HG03095 (cell line): ENCODE measurements around the gene STOX1.
"Not testable (repeated sequence)": the region's sequence is repeated elsewhere in the genome, so short reads cannot be mapped to it uniquely, and the experiment has no call there.

Experiments used
- ATAC-seq: cut with Tn5 transposase; IDR thresholded peaks from one replicate; pipeline ENCODE4 v1.9.1; 2021; ENCODE audit warnings: moderate library complexity; ENCODE audit not compliant: unreplicated experiment

Gene STOX1

DNA sequence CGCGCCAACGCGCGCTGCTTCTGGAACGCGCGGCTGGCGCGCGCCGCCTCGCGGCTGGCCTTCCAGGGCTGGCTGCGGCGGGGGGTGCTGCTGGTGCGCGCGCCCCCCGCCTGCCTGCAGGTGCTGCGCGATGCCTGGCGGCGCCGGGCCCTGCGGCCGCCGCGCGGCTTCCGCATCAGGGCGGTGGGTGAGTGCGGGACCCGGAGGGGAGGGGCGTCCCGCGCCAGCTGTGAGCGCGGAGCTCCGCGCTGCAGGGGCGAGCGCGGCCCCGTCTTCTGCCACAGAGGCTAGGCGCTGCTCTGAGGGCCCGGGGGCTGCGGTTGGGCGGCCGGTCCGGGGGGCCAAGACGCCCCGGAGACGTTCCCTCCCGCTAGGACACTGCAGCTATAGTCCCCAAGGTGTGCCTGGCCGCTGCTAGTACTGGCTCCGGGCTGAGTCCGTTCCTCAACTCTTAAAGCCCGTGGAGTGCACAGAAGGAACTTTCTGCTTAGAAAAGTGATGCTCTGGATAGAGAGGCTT lies 811 bp downstream of the STOX1 start:
- peak; percentile 38 for ATAC-seq

DNA sequence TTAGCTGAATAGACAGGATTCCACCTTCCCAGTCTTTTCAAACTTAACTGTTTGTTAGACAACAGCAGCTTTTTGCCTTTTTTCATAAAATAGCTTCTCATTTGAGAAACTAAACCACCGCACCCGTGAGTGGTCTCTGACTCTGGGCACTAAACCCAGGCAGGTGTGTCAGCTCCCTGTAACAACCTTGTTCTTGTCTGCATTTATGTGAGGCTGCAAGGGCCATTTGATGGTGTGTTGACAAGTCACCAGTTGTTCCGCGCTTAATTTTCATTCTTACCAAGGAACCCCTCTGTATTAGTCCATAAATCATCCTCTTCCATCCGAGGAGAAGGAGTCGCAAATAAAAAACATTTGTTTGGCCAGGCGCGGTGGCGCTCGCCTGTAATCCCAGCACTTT lies 1.5 kb downstream of the STOX1 start:
- ATAC-seq = no peak

DNA sequence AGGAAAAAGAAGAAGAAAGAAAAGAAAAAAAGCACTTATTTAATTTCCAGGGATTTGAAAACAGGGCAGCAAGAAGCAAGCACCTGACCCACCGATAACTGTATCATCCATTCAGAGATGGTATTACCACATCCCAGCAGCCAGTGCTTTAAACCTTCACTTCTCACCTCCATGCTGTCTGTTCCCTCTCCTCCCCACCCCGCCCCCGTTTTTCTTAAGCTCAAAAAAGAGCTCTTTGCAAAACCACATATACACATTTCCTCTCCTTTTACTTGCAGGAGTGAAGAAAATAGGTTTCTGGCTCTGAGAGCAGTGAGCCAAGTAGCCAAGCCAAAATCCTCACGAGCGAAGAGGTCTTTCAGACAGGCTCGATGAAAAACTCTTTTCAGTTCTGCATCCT lies 2.2 kb downstream of the STOX1 start:
- ATAC-seq = no peak

DNA sequence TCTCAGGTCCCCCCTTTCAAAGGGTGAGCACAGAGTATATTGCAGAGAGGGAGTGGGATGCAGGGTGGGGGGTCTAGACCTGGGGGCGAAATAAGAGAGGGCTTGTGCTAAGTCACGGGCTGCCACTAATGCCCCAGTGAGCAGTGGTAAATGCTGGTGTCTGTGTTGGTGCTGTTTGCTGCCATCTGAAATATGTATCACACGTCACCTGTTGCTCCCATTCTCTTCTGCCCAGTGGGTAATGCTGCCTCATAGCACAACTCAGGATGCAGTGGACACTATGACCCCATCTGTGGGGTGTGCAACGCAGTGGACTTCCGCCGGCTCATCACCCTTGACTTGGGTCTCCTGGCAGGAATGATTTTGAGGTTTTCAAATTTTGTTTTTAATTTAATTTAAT lies 2.6 kb downstream of the STOX1 start:
- no peak for ATAC-seq

DNA sequence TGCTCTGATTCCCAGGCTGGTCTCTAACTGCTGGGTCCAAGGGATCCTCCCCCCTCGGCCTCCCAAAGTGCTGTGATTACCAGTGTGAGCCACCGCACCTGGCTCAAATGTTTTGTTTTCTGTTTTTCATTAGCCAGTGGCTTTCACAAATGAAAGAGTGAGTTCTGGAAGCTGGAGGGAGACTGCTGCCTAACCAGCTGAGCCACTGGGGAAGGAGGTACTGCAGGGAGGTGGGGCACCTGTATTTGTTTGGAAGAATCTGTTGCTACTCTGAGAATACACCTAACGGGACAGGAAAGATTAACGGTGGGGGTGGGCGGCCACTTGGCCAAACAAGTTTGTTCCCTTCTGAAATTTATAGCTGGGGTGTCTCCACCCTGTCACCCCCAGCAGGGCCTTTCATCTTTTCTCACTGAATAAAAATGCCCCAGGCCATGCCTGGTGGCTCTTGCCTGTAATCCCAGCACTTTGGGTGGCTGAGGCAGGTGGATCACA lies 4.7 kb downstream of the STOX1 start:
- ATAC-seq = no peak

DNA sequence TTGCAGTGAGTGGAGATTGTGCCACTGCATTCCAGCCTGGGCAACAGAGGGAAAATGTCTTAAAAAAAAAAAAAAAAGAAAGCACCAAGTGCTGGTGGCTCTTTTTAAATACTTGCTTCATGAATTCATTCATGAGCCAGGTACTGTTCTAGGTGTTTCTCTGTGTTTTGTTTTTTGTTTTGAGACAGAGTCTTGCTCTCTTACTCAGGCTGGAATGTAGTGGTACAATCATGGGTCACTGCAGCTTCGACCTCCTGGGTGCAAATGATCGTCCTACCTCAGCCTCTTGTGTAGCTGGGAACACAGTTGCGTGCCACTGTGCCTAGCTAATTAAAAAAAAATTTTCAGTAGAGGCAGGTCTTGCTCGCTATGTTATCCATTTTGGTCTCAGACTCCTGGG lies 5.3 kb downstream of the STOX1 start:
- ATAC-seq = no peak

DNA sequence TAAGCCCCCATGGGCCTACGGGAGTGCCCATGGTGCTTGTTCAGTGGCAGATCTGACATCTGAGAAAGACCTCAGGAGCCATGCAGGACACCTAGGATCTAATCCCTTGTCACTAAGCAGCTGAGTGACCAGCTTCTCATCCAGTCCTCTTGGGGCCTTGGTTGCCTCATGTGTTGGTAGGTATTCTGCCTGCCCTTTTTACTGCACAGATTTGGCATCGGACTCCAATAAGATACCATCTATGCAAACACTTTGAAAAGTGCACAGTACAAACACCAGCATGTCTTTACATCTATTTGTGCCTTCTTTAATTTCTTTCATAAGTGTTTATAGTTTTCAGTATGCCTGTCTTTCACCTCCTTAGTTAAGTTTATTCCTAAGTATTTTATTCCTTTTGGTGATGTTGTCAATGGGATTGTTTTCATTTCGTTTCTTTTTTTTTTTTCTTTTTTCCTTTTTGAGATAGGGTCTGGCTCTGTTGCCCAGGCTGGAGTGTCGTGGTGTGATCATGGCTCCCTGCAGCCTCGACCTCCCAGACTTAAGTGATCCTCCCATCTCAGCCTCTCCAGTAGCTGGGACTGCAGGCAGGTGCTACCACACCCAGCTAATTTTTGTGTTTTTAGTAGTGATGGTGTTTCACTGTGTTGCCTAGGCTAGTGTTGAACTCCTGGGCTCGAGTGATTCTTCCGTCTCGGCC lies 10.4 kb downstream of the STOX1 start:
- no peak for ATAC-seq

DNA sequence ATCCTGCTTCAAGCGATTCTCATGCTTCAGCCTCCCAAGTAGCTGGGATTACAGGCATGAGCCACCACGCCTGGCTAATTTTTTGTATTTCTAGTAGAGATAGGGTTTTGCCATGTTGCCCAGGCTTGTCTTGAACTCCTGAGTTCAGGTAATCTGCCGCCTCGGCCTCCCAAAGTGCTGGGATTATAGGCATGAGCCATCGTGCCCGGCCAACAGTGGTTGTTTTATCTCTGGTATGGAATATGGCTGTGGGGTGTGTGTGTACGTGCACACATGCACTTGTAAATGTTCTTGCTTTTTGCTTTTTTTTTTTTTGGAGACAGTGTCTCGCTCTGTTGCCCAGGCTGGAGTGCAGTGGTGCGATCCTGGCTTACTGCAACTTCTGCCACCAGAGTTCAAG lies 13.3 kb downstream of the STOX1 start:
- ATAC-seq = not testable (repeated sequence)

DNA sequence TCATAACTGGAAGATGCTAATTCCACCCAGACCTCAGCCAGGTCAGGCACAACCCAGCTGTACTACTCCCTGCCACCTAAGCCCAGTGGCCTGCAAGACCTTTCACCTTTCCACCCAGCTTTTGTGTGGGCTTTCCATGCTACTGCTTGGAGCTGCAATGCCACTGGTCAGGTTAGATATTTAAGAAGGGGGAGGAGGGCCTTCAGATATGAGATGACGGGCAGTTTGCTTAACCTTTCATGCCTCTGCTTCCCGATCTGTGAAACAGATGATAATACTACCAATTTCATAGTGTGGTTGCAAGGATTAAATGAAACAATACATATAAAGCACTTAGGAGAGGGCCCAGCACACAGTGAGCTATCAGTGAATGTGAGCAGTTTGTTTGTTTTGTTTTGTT lies 20.9 kb downstream of the STOX1 start:
- ATAC-seq = no peak

DNA sequence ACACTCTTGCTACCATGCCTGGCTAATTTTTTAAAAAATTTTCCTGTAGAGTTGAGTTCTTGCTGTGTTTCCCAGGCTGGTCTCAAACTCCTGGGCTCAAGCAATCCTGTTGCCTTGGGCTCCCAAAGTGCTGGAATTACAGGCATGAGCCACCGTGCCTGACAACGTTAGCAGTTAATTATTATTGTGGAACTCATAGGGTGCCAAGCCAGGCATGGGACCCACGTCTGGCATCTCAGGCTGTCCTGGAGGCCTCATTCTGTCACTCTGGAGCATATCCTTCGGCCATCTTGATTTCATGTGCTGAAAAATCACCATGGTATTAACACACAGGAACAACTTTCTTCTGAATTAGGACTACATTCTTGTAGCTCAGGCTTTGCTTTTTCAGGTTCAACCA lies 21.5 kb downstream of the STOX1 start:
- no peak for ATAC-seq

DNA sequence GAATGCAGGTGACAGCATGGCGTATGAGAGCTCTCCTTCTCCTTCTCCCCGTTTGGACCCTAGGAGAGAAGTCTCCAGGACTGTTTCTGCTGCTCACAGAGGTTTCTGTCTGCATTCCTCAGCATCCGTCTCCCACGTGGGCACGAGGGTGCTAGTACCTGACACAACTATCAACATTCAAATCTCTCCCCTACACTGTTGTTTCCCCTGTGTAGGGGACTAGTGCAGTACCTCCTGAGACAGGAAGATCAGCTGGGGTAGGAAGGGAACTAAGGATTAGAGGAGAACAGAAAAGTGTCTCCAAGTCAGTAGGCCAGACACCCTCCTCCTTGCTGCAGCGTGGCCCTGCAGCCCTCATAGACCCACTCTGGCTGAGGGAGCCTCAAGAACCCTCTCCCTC lies 29.0 kb downstream of the STOX1 start:
- no peak for ATAC-seq

DNA sequence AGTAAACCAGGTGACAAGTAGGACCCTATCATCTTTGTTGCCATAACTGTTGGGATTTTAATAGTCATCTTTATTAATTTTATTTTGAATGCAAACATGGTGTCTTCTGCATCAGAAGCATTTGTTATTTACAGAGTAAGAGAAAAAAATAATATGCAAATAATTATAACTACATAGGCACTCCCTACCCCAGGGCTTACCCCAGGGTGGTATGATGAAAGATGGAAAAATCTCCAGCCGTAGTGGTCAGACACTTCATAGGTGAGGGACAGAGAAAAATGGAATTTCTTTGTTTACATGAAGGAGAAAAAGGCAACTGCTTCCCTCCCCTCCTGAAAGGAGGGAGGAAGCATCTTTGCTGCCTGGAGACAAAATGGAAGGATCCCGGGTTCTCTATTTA lies 29.7 kb downstream of the STOX1 start:
- no peak for ATAC-seq

DNA sequence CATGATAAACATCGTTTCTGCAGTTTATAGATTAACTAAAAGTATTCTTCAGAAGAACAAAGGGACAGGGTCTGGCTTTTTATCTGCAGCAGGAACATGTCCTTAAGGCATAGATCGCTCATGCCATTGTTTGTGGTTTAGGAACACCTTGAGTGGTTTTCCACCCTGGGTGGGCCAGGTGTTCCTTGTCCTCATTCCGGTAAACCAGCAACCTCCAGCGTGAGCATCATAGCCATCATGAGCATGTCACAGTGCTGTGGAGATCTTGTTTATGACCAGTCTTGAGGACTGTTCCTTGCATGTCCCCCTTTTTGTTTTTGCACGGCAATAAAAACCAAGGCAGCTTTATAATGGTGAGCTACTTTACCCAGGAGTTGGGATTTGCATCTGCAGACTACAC lies 33.9 kb downstream of the STOX1 start:
- ATAC-seq = no peak

DNA sequence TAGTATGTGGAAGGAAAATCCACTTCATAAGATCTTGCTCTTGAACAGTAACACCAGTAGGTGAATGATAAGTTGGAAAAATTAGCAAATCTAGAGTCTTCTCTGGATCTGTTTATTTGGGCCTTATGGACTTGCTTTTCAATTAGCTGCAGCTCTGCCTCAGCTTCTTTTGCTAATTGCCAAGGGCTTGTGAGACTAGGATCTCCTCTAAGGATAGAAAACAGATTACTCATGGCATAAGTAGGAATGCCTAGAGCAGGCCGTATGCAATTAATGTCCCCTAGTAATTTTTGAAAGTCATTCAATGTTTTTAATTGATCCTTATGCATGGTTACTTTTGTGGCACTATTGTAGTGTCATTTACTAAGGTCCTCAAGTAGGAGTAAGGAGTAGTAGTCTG lies 37.3 kb downstream of the STOX1 start:
- no peak for ATAC-seq

DNA sequence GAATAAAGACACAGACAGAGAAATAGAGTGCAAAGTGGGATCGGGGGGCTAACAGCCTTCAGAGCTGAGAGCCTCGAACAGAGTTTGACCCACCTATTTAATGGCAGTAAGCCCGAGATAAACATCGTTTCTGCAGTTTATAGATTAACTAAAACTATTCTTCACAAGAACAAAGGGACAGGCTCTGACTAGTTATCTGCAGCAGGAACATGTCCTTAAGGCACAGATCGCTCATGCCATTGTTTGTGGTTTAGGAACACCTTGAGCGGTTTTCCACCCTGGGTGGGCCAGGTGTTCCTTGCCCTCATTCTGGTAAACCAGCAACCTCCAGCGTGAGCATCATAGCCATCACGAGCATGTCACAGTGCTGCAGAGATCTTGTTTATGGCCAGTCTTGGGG lies 40.8 kb downstream of the STOX1 start:
- not testable (repeated sequence) for ATAC-seq

DNA sequence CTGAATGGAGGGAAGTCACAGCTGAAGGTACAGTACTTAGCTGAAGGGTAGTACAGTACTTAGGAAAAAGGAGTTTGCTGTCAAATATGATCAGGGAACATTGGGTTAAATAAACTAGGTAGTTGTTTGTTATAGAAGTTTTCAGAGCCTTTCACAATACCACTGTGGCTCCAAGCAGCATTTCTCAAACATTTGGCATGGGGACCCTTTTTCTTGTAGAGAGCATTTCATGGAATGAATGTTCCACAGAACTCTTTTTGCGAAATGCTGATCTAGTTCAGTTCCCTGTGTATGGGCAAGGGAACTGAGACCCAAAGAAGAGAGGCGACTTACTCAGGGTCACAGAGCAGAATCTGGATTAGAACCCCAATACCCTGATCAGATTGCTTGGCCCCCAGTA lies 42.3 kb downstream of the STOX1 start:
- no peak for ATAC-seq

DNA sequence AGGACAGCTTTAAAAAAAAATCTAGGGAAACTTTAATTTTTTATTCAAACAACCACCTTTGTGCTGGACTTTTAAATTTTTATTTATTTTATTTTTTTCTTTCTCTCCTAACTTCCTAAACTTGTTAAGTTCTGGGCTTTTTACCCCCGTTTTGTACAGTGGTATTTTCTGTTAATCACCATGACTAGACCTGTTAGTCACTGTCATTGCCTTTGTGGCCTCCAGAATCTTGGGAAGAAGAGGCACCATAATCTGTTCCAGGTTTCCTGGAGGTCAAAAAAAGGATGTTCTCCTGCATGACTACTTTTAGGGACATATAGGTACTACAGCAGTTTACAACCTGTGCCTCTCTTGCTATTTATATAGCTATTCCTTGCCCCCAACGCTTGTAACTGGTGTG lies 42.7 kb downstream of the STOX1 start:
- ATAC-seq = no peak

DNA sequence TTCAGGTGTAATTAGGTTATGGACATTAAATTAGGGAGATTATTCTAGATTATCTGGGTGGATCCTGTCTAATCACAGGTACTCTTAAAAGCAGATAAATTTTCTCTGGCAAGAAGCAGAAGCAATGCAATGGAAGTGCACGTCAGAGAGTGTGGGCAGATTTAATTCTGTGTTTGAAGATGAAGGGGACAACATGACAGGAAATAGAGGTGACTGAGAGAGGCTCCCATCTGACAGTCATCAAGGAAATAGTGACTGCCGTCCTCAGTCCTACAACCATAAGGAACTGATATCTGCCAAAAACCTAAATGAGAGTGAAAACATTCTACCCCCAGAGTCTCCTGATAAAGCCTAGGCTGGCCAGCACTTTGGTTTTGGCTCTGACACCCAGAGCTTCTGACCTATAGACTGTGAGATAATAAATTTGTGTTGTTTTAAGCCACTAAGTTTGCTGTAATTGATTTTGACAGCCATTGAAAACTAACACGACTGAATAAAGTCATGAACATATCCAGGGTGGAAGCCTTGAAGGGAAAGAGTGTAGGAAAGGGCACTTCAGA lies 43.3 kb downstream of the STOX1 start:
- no peak for ATAC-seq

DNA sequence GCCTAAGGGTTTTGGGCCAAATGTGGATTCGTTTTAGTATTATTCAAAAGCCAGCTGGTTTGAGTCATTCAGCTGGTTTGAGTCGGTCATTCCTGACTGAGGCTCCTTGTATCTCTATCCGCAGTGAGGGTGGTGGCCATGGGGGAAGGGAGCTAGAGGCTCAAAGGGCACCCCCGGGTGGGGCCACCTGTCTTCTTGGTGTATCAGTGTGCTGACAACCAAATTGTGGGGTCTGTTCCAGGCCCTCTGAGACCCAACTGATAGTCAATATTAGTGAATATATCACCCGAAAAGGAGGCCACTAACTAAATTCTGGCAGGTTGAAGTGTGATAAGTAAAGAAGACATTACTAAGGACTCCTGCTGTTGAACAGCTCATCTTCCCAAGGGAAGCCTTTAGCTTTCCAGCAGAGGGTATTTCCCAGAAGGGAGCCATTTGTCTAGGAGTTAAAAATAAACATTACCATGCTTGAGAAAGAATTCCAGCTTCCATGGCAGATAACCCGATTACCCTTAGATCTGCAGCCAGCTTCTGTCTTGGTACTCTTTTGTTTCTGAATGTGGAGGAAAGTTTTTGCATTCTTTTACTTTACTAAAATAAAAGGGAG lies 43.9 kb downstream of the STOX1 start:
- no peak for ATAC-seq

DNA sequence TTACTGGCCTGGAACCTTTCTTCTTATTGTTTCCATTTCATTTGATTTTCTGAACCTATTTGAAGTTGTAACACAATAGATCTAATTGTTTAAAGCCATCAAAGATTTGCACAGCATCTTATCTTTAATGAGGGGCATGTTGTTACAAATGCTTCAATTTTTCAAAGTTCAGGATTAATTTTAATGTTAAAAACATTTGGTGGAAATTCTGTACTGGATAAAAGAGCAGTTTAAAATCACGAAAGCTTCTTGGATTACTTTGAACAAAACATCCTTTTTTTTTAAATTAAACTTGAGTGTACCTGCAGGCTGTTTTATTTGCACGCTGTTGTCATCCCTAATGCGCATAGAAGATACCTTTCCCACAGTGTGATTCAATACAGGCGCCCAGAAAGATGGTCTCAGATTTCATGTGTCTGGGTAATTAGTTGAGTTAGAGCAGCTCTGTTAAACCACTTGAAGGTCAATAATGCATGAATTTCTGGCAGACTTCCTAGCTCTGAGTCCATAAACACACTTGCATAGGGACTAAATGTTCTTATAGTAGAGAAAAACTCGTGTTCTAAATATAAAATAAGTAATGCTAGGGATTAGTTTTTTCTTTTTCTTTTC lies 44.5 kb downstream of the STOX1 start:
- no peak for ATAC-seq

DNA sequence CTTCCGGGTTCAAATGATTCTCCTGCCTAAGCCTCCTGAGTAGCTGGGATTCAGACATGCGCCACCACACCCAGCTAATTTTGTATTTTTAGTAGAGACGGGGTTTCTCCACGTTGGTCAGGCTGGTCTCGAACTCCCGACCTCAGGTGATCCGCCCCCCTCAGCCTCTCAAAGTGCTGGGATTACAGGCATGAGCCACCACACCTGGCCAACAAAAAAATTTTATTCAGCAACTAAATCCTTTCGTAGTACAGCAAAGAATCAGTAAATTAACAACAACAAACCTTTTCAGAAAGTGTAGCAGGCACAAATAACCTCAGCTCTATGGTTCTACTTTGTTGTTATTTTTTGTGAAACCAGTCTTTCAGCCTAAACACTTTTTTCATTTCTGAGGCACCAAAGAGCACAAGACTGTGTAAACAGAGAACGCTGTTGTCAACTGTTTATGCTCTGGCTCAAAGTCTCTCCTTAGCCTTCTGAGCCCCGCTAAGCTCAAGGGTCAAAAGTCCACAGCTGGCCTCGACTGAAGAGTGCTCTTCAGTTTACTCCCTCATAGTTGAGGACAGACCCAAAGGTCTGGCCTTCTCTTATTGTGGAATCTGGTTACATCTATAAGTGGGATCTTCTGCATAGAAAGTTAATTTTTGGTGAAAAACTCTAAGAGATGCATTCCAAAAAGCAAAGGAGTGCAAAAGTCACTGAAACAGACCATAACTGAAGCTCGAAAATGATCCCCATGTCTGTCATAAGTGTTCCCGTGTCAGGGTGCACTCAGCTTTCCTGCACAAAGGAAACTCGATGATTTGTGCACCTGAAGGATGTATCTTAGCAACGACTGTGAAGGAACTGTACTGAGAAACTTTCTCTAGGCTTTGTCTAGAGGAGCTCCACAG lies 49.2 kb downstream of the STOX1 start:
- ATAC-seq = no peak
